GM23338 (cell line): ENCODE results near the gene REV3L. TPM values are rescaled to one million over a fixed set of nuclear protein-coding genes. Genes with fewer than 3 reads are reported as not detected.

ENCODE experiments used
- ATAC-seq: fragments of 200-7000 bp; cut with Tn5 transposase; 3 replicates; pipeline ENCODE4 v1.9.1; 2020
- DNase-seq: peaks from one replicate; pipeline ENCODE4 v3.0.0-alpha.2; 2015; ENCODE audit warnings: low spot score
- H2AFZ ChIP-seq: fragments of 200-600 bp; sonication (generic); 2 replicates; pipeline ENCODE4 v1.8.0; 2016; ENCODE audit warnings: antibody characterized with exemption, mild to moderate bottlenecking, moderate library complexity
- H3F3A ChIP-seq: fragments of 200-600 bp; sonication (generic); replicated peaks from 2 replicates; pipeline ENCODE4 v1.8.0; 2017; ENCODE audit warnings: antibody characterized with exemption, mixed run types, low read depth
- H3K27ac ChIP-seq: fragments of 200-600 bp; sonication (generic); 2 replicates; pipeline ENCODE4 v1.6.1; 2016; ENCODE audit warnings: low read depth
- H3K27me3 ChIP-seq: fragments of 200-600 bp; sonication (generic); 2 replicates; pipeline ENCODE4 v1.8.0; 2016; ENCODE audit warnings: mild to moderate bottlenecking, mixed run types, moderate library complexity; ENCODE audit not compliant: insufficient read depth
- H3K36me3 ChIP-seq: fragments of 200-600 bp; sonication (generic); 2 replicates; pipeline ENCODE4 v1.8.0; 2016; ENCODE audit warnings: mild to moderate bottlenecking; ENCODE audit not compliant: insufficient read depth
- H3K4me1 ChIP-seq: fragments of 200-600 bp; sonication (generic); 2 replicates; pipeline ENCODE4 v1.8.0; 2016; ENCODE audit warnings: mild to moderate bottlenecking, moderate library complexity; ENCODE audit not compliant: insufficient read depth
- H3K4me2 ChIP-seq: fragments of 200-600 bp; sonication (generic); 2 replicates; pipeline ENCODE4 v1.7.1; 2017; ENCODE audit warnings: mixed run types
- H3K4me3 ChIP-seq: fragments of 200-600 bp; sonication (generic); 2 replicates; pipeline ENCODE4 v1.6.1; 2016; ENCODE audit warnings: mixed run types
- H3K79me2 ChIP-seq: fragments of 200-600 bp; sonication (generic); replicated peaks from 2 replicates; pipeline ENCODE4 v1.8.0; 2017; ENCODE audit warnings: mild to moderate bottlenecking; ENCODE audit not compliant: insufficient read depth
- H3K9me2 ChIP-seq: fragments of 200-600 bp; sonication (generic); 2 replicates; pipeline ENCODE4 v1.8.0; 2017; ENCODE audit not compliant: insufficient read depth
- H4K20me1 ChIP-seq: fragments of 200-600 bp; sonication (generic); replicated peaks from 2 replicates; pipeline ENCODE4 v1.8.0; 2017; ENCODE audit warnings: mild to moderate bottlenecking; ENCODE audit not compliant: insufficient read depth
- H3K27ac Mint-ChIP-seq: 2 replicates; pipeline ENCODE4 v1.8.0; 2020; ENCODE audit warnings: inconsistent platforms, mild to moderate bottlenecking, moderate library complexity, mixed read lengths
- H3K27me3 Mint-ChIP-seq: 3 replicates; pipeline ENCODE4 v1.8.0; 2022; ENCODE audit warnings: low read depth, mild to moderate bottlenecking, moderate library complexity, mixed read lengths, inconsistent platforms; ENCODE audit not compliant: insufficient read depth, poor library complexity
- H3K36me3 Mint-ChIP-seq: 3 replicates; pipeline ENCODE4 v1.8.0; 2021; ENCODE audit warnings: low read depth, mild to moderate bottlenecking, inconsistent platforms, moderate library complexity, mixed read lengths
- H3K4me1 Mint-ChIP-seq: 3 replicates; pipeline ENCODE4 v1.8.0; 2020; ENCODE audit warnings: mild to moderate bottlenecking, inconsistent platforms, mixed read lengths
- H3K4me3 Mint-ChIP-seq: 3 replicates; pipeline ENCODE4 v1.8.0; 2021; ENCODE audit warnings: moderate library complexity, mild to moderate bottlenecking, inconsistent platforms, mixed read lengths
- H3K9me3 Mint-ChIP-seq: 3 replicates; pipeline ENCODE4 v1.8.0; 2020; ENCODE audit warnings: moderate library complexity, mild to moderate bottlenecking, inconsistent platforms, mixed read lengths
- CREB1 ChIP-seq: fragments of 250-450 bp; sonication (Bioruptor Pico); IDR thresholded peaks from 2 replicates; pipeline ENCODE4 v1.5.0; 2020; ENCODE audit warnings: low read depth, mild to moderate bottlenecking, moderate library complexity
- EZH2 ChIP-seq: fragments of 200-600 bp; sonication (generic); IDR thresholded peaks from one replicate; pipeline ENCODE4 v1.8.0; 2017; ENCODE audit warnings: antibody characterized with exemption, mild to moderate bottlenecking, low read depth; ENCODE audit not compliant: unreplicated experiment
- EZH2phosphoT487 ChIP-seq: fragments of 200-600 bp; sonication (generic); IDR thresholded peaks from one replicate; pipeline ENCODE4 v1.8.1; 2018; ENCODE audit warnings: antibody characterized with exemption; ENCODE audit not compliant: unreplicated experiment
- JUNB ChIP-seq: IDR thresholded peaks from one replicate; pipeline ENCODE4 v1.6.1; 2016; ENCODE audit warnings: antibody characterized with exemption; ENCODE audit not compliant: unreplicated experiment
- NANOG ChIP-seq: IDR thresholded peaks from 2 replicates; pipeline ENCODE4 v1.6.1; 2016; ENCODE audit warnings: antibody characterized with exemption, borderline replicate concordance
- POLR2AphosphoS5 ChIP-seq: IDR thresholded peaks from 2 replicates; pipeline ENCODE4 v1.6.1; 2016; ENCODE audit warnings: antibody characterized with exemption, low read depth
- STAT1 ChIP-seq: IDR thresholded peaks from one replicate; pipeline ENCODE4 v1.6.1; 2016; ENCODE audit warnings: antibody characterized with exemption; ENCODE audit not compliant: unreplicated experiment
- ZNF114 ChIP-seq: fragments of 250-450 bp; sonication (Bioruptor Pico); IDR thresholded peaks from 2 replicates; pipeline ENCODE4 v1.5.0; 2020; ENCODE audit warnings: mild to moderate bottlenecking, moderate library complexity
- ZNF331 ChIP-seq: fragments of 250-450 bp; sonication (Bioruptor Pico); IDR thresholded peaks from 2 replicates; pipeline ENCODE4 v1.5.0; 2020; ENCODE audit warnings: low read depth, mild to moderate bottlenecking, moderate library complexity
- polyA plus RNA-seq: library from polyadenylated mRNA; unstranded; fragments of >200 nt; fragmentation: Nextera tagmentation; extraction: Ambion mirVana; gene quantifications from 2 replicates; pipeline ENCODE4 v1.2.1, GENCODE V29; 2016
- total RNA-seq: library from RNA; depleted of rRNA; stranded (reverse); fragments of >200 nt; shearing (Covaris generic); gene quantifications from 2 replicates; pipeline ENCODE4 v1.2.3, GENCODE V29; 2014
- TF ChIP-seq, protein P1 (sequence below): fragments of 250-450 bp; sonication (Bioruptor Pico); IDR thresholded peaks from 2 replicates; pipeline ENCODE4 v1.5.0; 2020; ENCODE audit warnings: mild to moderate bottlenecking, moderate library complexity
- TF ChIP-seq, protein P2 (sequence below): IDR thresholded peaks from one replicate; pipeline ENCODE4 v1.6.1; 2018; ENCODE audit warnings: antibody characterized with exemption; ENCODE audit not compliant: unreplicated experiment
- TF ChIP-seq, protein P3 (sequence below), 2 experiments: fragments of 200-600 bp in 1 of 2; sonication (generic) in 1 of 2; conservative IDR thresholded peaks; 2 replicates each; pipeline versions ENCODE4 v1.5.1 to v1.6.1; 2016 to 2017; ENCODE audit warnings: antibody characterized with exemption in 2 of 2, low read depth in 2 of 2, mild to moderate bottlenecking in 2 of 2, moderate library complexity in 1 of 2
- TF ChIP-seq, protein P4 (sequence below): IDR thresholded peaks from 2 replicates; pipeline ENCODE4 v1.6.1; 2016; ENCODE audit warnings: antibody characterized with exemption

REV3L gene
- total and polyA plus RNA-seq, 2 experiments from 2014 or later = 8.3 to 13.1 TPM

DNA sequence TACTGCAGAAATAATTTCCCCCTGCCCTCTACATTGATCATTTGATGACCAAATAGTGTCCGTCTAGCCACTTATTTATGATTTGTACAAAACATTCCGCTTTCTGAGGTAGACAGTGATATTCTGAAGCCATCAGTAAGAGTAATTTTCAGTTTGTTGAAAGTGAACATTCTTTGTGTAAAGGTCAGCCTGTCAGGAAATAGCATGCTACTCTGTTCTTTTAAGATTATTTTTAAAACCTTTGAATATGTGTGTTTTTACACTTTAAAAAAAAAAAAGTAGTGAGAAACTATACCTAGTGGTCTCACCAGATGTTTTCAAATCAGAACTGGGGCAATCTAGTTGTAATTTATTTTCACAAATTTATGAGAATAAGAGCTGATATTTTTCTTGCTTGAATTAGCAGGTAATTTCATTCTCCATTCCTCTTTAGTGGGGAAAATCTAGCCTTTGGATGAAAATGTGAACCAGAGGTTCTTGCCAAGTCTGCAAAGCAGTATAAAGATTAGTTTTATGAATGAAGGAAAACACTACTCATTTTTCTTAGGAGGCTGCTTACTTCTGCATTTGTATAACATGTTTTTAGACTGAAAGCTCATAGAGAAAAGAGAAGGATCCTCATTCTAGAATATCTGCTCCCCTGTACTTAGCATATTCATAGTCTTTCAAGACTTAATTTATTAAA, 12.1 kb upstream of the REV3L start:
- H3K36me3 Mint-ChIP-seq = no peaks in the 10 kb centered on the region
- H3K4me3 ChIP-seq = no peak overlapping the region
- no peaks in the 10 kb centered on the region for H3K27me3 Mint-ChIP-seq
- H3K79me2 ChIP-seq = peaks cover 70% of the 10 kb centered on the region
- H3K4me3 Mint-ChIP-seq = no peak overlapping the region
- H3K27ac Mint-ChIP-seq = no peak overlapping the region
- no peak overlapping the region for H2AFZ ChIP-seq
- H3K27ac ChIP-seq = no peak overlapping the region
- H3F3A ChIP-seq = no peaks in the 10 kb centered on the region
- no peak for ATAC-seq
- no peaks in the 10 kb centered on the region for H3K9me2 ChIP-seq
- H3K9me3 Mint-ChIP-seq = no peaks in the 10 kb centered on the region
- H4K20me1 ChIP-seq = no peaks in the 10 kb centered on the region; the same call in 1 of the 2 replicates
- peaks cover 9% of the 10 kb centered on the region for H3K4me1 ChIP-seq
- peaks cover 12% of the 10 kb centered on the region; the same call in 2 of the 3 replicates for H3K4me1 Mint-ChIP-seq
- no peaks in the 10 kb centered on the region for H3K36me3 ChIP-seq
- H3K4me2 ChIP-seq = no peak overlapping the region
- TF ChIP-seq NANOG = no peak
- TF ChIP-seq JUNB = no peak
- TF ChIP-seq ZNF114 = no peak
- TF ChIP-seq EZH2 = no peak
- TF ChIP-seq CREB1 = no peak
- no peak for TF ChIP-seq ZNF331 (CRISPR knock-in tag)
- TF ChIP-seq, protein P1, sequence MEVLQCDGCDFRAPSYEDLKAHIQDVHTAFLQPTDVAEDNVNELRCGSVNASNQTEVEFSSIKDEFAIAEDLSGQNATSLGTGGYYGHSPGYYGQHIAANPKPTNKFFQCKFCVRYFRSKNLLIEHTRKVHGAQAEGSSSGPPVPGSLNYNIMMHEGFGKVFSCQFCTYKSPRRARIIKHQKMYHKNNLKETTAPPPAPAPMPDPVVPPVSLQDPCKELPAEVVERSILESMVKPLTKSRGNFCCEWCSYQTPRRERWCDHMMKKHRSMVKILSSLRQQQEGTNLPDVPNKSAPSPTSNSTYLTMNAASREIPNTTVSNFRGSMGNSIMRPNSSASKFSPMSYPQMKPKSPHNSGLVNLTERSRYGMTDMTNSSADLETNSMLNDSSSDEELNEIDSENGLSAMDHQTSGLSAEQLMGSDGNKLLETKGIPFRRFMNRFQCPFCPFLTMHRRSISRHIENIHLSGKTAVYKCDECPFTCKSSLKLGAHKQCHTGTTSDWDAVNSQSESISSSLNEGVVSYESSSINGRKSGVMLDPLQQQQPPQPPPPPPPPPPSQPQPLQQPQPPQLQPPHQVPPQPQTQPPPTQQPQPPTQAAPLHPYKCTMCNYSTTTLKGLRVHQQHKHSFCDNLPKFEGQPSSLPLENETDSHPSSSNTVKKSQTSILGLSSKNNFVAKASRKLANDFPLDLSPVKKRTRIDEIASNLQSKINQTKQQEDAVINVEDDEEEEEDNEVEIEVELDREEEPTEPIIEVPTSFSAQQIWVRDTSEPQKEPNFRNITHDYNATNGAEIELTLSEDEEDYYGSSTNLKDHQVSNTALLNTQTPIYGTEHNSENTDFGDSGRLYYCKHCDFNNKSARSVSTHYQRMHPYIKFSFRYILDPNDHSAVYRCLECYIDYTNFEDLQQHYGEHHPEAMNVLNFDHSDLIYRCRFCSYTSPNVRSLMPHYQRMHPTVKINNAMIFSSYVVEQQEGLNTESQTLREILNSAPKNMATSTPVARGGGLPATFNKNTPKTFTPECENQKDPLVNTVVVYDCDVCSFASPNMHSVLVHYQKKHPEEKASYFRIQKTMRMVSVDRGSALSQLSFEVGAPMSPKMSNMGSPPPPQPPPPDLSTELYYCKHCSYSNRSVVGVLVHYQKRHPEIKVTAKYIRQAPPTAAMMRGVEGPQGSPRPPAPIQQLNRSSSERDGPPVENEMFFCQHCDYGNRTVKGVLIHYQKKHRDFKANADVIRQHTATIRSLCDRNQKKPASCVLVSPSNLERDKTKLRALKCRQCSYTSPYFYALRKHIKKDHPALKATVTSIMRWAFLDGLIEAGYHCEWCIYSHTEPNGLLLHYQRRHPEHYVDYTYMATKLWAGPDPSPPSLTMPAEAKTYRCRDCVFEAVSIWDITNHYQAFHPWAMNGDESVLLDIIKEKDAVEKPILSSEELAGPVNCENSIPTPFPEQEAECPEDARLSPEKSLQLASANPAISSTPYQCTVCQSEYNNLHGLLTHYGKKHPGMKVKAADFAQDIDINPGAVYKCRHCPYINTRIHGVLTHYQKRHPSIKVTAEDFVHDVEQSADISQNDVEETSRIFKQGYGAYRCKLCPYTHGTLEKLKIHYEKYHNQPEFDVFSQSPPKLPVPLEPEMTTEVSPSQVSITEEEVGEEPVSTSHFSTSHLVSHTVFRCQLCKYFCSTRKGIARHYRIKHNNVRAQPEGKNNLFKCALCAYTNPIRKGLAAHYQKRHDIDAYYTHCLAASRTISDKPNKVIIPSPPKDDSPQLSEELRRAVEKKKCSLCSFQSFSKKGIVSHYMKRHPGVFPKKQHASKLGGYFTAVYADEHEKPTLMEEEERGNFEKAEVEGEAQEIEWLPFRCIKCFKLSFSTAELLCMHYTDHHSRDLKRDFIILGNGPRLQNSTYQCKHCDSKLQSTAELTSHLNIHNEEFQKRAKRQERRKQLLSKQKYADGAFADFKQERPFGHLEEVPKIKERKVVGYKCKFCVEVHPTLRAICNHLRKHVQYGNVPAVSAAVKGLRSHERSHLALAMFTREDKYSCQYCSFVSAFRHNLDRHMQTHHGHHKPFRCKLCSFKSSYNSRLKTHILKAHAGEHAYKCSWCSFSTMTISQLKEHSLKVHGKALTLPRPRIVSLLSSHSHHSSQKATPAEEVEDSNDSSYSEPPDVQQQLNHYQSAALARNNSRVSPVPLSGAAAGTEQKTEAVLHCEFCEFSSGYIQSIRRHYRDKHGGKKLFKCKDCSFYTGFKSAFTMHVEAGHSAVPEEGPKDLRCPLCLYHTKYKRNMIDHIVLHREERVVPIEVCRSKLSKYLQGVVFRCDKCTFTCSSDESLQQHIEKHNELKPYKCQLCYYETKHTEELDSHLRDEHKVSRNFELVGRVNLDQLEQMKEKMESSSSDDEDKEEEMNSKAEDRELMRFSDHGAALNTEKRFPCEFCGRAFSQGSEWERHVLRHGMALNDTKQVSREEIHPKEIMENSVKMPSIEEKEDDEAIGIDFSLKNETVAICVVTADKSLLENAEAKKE (CRISPR knock-in tag) = no peak
- TF ChIP-seq, protein P2, sequence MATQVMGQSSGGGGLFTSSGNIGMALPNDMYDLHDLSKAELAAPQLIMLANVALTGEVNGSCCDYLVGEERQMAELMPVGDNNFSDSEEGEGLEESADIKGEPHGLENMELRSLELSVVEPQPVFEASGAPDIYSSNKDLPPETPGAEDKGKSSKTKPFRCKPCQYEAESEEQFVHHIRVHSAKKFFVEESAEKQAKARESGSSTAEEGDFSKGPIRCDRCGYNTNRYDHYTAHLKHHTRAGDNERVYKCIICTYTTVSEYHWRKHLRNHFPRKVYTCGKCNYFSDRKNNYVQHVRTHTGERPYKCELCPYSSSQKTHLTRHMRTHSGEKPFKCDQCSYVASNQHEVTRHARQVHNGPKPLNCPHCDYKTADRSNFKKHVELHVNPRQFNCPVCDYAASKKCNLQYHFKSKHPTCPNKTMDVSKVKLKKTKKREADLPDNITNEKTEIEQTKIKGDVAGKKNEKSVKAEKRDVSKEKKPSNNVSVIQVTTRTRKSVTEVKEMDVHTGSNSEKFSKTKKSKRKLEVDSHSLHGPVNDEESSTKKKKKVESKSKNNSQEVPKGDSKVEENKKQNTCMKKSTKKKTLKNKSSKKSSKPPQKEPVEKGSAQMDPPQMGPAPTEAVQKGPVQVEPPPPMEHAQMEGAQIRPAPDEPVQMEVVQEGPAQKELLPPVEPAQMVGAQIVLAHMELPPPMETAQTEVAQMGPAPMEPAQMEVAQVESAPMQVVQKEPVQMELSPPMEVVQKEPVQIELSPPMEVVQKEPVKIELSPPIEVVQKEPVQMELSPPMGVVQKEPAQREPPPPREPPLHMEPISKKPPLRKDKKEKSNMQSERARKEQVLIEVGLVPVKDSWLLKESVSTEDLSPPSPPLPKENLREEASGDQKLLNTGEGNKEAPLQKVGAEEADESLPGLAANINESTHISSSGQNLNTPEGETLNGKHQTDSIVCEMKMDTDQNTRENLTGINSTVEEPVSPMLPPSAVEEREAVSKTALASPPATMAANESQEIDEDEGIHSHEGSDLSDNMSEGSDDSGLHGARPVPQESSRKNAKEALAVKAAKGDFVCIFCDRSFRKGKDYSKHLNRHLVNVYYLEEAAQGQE = no peak
- no peak for TF ChIP-seq STAT1
- TF ChIP-seq, protein P3, sequence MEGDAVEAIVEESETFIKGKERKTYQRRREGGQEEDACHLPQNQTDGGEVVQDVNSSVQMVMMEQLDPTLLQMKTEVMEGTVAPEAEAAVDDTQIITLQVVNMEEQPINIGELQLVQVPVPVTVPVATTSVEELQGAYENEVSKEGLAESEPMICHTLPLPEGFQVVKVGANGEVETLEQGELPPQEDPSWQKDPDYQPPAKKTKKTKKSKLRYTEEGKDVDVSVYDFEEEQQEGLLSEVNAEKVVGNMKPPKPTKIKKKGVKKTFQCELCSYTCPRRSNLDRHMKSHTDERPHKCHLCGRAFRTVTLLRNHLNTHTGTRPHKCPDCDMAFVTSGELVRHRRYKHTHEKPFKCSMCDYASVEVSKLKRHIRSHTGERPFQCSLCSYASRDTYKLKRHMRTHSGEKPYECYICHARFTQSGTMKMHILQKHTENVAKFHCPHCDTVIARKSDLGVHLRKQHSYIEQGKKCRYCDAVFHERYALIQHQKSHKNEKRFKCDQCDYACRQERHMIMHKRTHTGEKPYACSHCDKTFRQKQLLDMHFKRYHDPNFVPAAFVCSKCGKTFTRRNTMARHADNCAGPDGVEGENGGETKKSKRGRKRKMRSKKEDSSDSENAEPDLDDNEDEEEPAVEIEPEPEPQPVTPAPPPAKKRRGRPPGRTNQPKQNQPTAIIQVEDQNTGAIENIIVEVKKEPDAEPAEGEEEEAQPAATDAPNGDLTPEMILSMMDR (conservative IDR thresholded peaks at IDR 0.05; ENCODE audit: low read depth in 2 of 2) = no peak
- no peak for TF ChIP-seq EZH2phosphoT487
- TF ChIP-seq, protein P4, sequence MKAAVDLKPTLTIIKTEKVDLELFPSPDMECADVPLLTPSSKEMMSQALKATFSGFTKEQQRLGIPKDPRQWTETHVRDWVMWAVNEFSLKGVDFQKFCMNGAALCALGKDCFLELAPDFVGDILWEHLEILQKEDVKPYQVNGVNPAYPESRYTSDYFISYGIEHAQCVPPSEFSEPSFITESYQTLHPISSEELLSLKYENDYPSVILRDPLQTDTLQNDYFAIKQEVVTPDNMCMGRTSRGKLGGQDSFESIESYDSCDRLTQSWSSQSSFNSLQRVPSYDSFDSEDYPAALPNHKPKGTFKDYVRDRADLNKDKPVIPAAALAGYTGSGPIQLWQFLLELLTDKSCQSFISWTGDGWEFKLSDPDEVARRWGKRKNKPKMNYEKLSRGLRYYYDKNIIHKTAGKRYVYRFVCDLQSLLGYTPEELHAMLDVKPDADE = no peak
- no peak for TF ChIP-seq POLR2AphosphoS5
- H3K27me3 ChIP-seq = no peaks in the 10 kb centered on the region
- DNase-seq = no peak
